Measurements from ENCODE around the gene EPHB6. TPM values are rescaled to one million over a fixed set of nuclear protein-coding genes. Genes with fewer than 3 reads are reported as not detected.

Gene EPHB6
- total RNA-seq, 1 experiment from 2014 or later, result 12.6 TPM

- intact Hi-C loops (cut with micrococcal nuclease), result no loop called here
- no TSS peak for BruUV-seq (replicated peaks)
- no peak overlapping the region for H3K27ac ChIP-seq (ENCODE audit: low read depth, low read length)
- no peaks in the 10 kb centered on the region for H4K20me1 ChIP-seq (ENCODE audit: insufficient read depth)
- ChIA-PET RAD21 (ENCODE audit: low non-redundant PET in 1 of 2, low total read pairs in 2 of 2, uncharacterized antibody in 2 of 2, unreplicated experiment in 2 of 2) (no interaction called here), POLR2A (no interaction called here), CTCF (no interaction called here)
- TF ChIP-seq YY1 (IDR thresholded peaks at IDR 0.05; ENCODE audit: extremely low read depth, insufficient replicate concordance, low read depth, low read length), result no peak
- TF ChIP-seq EZH2 (IDR thresholded peaks at IDR 0.05), result no peak
- no peak for ATAC-seq
- H2AFZ ChIP-seq (ENCODE audit: low read depth, low read length, poor library complexity, severe bottlenecking), result no peak overlapping the region
- H3K4me1 ChIP-seq (ENCODE audit: control insufficient read depth in 1 of 2, insufficient read depth in 2 of 2, low read length in 2 of 2), result no peaks in the 10 kb centered on the region
- no peak overlapping the region for H3K4me2 ChIP-seq (ENCODE audit: low read length)
- H3K9me3 ChIP-seq (ENCODE audit: control insufficient read depth in 1 of 2, insufficient read depth in 1 of 2, low read depth in 1 of 2, low read length in 2 of 2), result no peaks in the 10 kb centered on the region
- H3K9ac ChIP-seq (ENCODE audit: low read length), result no peak overlapping the region
- no peaks in the 10 kb centered on the region for H3K36me3 ChIP-seq (ENCODE audit: control insufficient read depth in 1 of 2, insufficient read depth in 2 of 2, low read length in 2 of 2)
- H3K9me2 ChIP-seq (ENCODE audit: insufficient read depth), result no peaks in the 10 kb centered on the region
- no peaks in the 10 kb centered on the region for H3K79me2 ChIP-seq (ENCODE audit: insufficient read depth, low read length)
- H3K4me3 ChIP-seq (replicated peaks in 1 of 2; ENCODE audit: low read depth in 1 of 2, low read length in 2 of 2), result no peak overlapping the region
- no peak for DNase-seq (ENCODE audit: low read depth, low spot score)
- peaks cover 23% of the 10 kb centered on the region for H3K27me3 ChIP-seq (ENCODE audit: insufficient read depth, low read length)
Measured at GRCh38 chr7:142913566-142913965, 58.7 kb downstream of the EPHB6 start.

- H3K4me2 ChIP-seq (ENCODE audit: low read length), result no peak overlapping the region
- H2AFZ ChIP-seq (ENCODE audit: low read depth, low read length, poor library complexity, severe bottlenecking), result no peak overlapping the region
- ChIA-PET RAD21 (ENCODE audit: low non-redundant PET in 1 of 2, low total read pairs in 2 of 2, uncharacterized antibody in 2 of 2, unreplicated experiment in 2 of 2) (no interaction called here), POLR2A (no interaction called here), CTCF (no interaction called here)
- no peaks in the 10 kb centered on the region for H3K9me2 ChIP-seq (ENCODE audit: insufficient read depth)
- H3K79me2 ChIP-seq (ENCODE audit: insufficient read depth, low read length), result no peaks in the 10 kb centered on the region
- BruUV-seq (replicated peaks), result no TSS peak
- no peaks in the 10 kb centered on the region for H3K36me3 ChIP-seq (ENCODE audit: control insufficient read depth in 1 of 2, insufficient read depth in 2 of 2, low read length in 2 of 2)
- ATAC-seq (no peak), DNase-seq (ENCODE audit: low read depth, low spot score) (no peak)
- H3K4me3 ChIP-seq (replicated peaks in 1 of 2; ENCODE audit: low read depth in 1 of 2, low read length in 2 of 2), result no peak overlapping the region
- TF ChIP-seq CEBPB (IDR thresholded peaks at IDR 0.05; ENCODE audit: low read depth) (no peak), SP1 (IDR thresholded peaks at IDR 0.05; ENCODE audit: low read depth) (no peak), SRF (IDR thresholded peaks at IDR 0.05; ENCODE audit: low read depth) (no peak), POLR2AphosphoS5 (IDR thresholded peaks at IDR 0.05; ENCODE audit: low read depth, low read length) (no peak), CBX3 (IDR thresholded peaks at IDR 0.05; ENCODE audit: low read depth) (no peak), EZH2phosphoT487 (IDR thresholded peaks at IDR 0.05; ENCODE audit: borderline replicate concordance) (no peak), ZFX (IDR thresholded peaks at IDR 0.05) (no peak), RAD21 (IDR thresholded peaks at IDR 0.05; ENCODE audit: low read depth) (no peak), ZBTB33 (IDR thresholded peaks at IDR 0.05; ENCODE audit: extremely low read depth, insufficient replicate concordance, low read length) (no peak), FOSL1 (IDR thresholded peaks at IDR 0.05; ENCODE audit: low read depth) (no peak), CTCF (IDR thresholded peaks at IDR 0.05 in 2 of 3, conservative IDR thresholded peaks at IDR 0.05 in 1 of 3; ENCODE audit: borderline replicate concordance in 1 of 3, insufficient read depth in 1 of 3, low read depth in 2 of 3, low read length in 2 of 3) (no peak), ELF1 (IDR thresholded peaks at IDR 0.05; ENCODE audit: borderline replicate concordance, low read depth) (no peak)
- H3K9me3 ChIP-seq (ENCODE audit: control insufficient read depth in 1 of 2, insufficient read depth in 1 of 2, low read depth in 1 of 2, low read length in 2 of 2), result no peaks in the 10 kb centered on the region
- peaks cover 27% of the 10 kb centered on the region for H3K27me3 ChIP-seq (ENCODE audit: insufficient read depth, low read length)
- no peaks in the 10 kb centered on the region for H3K4me1 ChIP-seq (ENCODE audit: control insufficient read depth in 1 of 2, insufficient read depth in 2 of 2, low read length in 2 of 2)
- intact Hi-C loops (cut with micrococcal nuclease), result no loop called here
- no peak overlapping the region for H3K27ac ChIP-seq (ENCODE audit: low read depth, low read length)
- no peaks in the 10 kb centered on the region for H4K20me1 ChIP-seq (ENCODE audit: insufficient read depth)
- no peak overlapping the region for H3K9ac ChIP-seq (ENCODE audit: low read length)
Measured at GRCh38 chr7:142914121-142914520, 59.2 kb downstream of the EPHB6 start.
